Measurements from ENCODE around the gene UTP18.

DNA sequence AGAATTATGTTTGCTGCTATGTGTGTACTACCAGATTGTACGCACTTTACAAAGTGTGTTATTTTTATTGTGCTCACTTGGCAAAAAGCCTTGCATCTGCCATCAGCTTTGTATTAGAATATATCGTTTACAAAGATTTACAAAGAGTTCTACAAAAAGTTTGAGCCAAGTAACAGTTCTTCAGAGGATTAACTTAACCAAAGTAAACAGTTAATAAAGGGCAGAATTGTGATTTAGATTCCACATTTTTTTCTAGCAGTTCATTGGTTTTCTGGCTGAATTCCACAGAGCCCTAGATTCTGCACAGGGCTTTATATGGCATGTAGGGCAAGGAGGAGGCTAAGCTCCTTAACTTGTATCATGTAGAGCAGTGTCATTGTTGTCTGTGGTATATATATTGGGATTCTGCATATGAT is 29.4 kb downstream of the UTP18 start:
- TF ChIP-seq ZNF3 (CRISPR knock-in tag; IDR thresholded peaks at IDR 0.05) (no peak), PPARD (CRISPR knock-in tag; IDR thresholded peaks at IDR 0.05) (no peak)
